DND-41 (cell line): ENCODE data around the gene GPHA2.

Experiments used
- ATAC-seq: fragments of 200-7000 bp; cut with Tn5 transposase; 3 replicates; pipeline ENCODE4 v1.9.1; 2021; ENCODE audit warnings: low read depth; ENCODE audit not compliant: insufficient read depth
- DNase-seq: peaks from one replicate; pipeline ENCODE4 v3.0.0-alpha.2; 2020
- H2AFZ ChIP-seq: 2 replicates; pipeline ENCODE4 v1.6.0; 2012; ENCODE audit warnings: low read depth, low read length
- H3K27ac ChIP-seq: 2 replicates; pipeline ENCODE4 v1.5.1; 2012; ENCODE audit warnings: low read length, inconsistent platforms
- H3K27me3 ChIP-seq: fragments of 200-600 bp; sonication (generic); 2 replicates; pipeline ENCODE4 v1.6.0; 2012; ENCODE audit warnings: low read length, mild to moderate bottlenecking, inconsistent platforms; ENCODE audit not compliant: insufficient read depth, poor library complexity
- H3K36me3 ChIP-seq: 2 replicates; pipeline ENCODE4 v1.5.1; 2012; ENCODE audit warnings: low read length, inconsistent platforms; ENCODE audit not compliant: insufficient read depth
- H3K4me1 ChIP-seq: 2 replicates; pipeline ENCODE4 v1.5.1; 2012; ENCODE audit warnings: mild to moderate bottlenecking, low read length; ENCODE audit not compliant: insufficient read depth
- H3K4me2 ChIP-seq: 2 replicates; pipeline ENCODE4 v1.6.0; 2012; ENCODE audit warnings: mild to moderate bottlenecking, moderate library complexity, low read length, inconsistent platforms; ENCODE audit not compliant: insufficient read depth
- H3K4me3 ChIP-seq, 2 experiments: fragments of 200-600 bp in 1 of 2; shearing (Covaris generic) in 1 of 2; 2 replicates each; pipeline ENCODE4 v1.5.1; 2012 to 2016; ENCODE audit warnings: inconsistent platforms in 2 of 2, low read length in 2 of 2, mild to moderate bottlenecking in 2 of 2, low read depth in 1 of 2, moderate library complexity in 1 of 2
- H3K79me2 ChIP-seq: 2 replicates; pipeline ENCODE4 v1.6.0; 2012; ENCODE audit warnings: low read length, inconsistent platforms; ENCODE audit not compliant: insufficient read depth
- H3K9ac ChIP-seq: 2 replicates; pipeline ENCODE4 v1.6.0; 2012; ENCODE audit warnings: low read depth, mild to moderate bottlenecking, inconsistent platforms, low read length, moderate library complexity
- H3K9me3 ChIP-seq: 2 replicates; pipeline ENCODE4 v1.5.1; 2012; ENCODE audit warnings: low read length, moderate library complexity, mild to moderate bottlenecking, inconsistent platforms; ENCODE audit not compliant: insufficient read depth, severe bottlenecking
- H4K20me1 ChIP-seq: 2 replicates; pipeline ENCODE4 v1.6.0; 2012; ENCODE audit warnings: low read length; ENCODE audit not compliant: insufficient read depth
- EZH2 ChIP-seq: IDR thresholded peaks from 3 replicates; pipeline ENCODE4 v1.6.1; 2012; ENCODE audit warnings: borderline replicate concordance, low read depth, mild to moderate bottlenecking, moderate library complexity, low read length, inconsistent platforms; ENCODE audit not compliant: severe bottlenecking
- TF ChIP-seq, protein P1 (sequence below): IDR thresholded peaks from 2 replicates; pipeline ENCODE4 v1.5.1; 2012; ENCODE audit warnings: borderline replicate concordance, low read length, moderate library complexity, mild to moderate bottlenecking; ENCODE audit not compliant: poor library complexity, severe bottlenecking; ENCODE audit errors: extremely low read depth

The GPHA2 gene

DNA sequence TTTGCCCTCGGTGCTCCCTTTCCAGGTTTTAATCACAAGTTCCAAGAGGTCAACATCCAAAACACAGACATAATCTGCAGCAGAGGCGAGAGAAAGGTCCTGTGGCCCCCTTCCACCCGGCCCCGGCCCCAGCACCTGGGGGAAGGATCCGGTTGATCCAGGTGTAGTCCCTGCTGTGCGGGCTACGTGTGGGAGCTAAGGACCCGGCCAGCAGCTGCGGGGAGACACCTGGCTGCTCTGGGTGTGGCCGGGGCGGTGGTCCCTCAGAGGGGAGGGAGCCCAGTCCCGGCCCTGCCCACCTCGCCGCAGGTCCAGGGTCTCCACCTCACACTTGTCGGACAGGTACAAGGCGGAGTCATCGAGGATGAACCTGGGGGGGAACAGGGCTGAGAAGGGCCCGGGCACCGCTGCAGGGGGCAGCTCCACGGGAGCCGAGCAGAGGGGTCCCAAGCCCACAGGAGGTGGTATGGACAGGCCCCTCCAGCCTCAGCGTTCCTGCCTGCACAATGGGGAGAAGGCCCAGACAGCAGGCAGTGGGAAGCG lies 32.3 kb downstream of the GPHA2 start:
- H3K79me2 ChIP-seq, result no peaks in the 10 kb centered on the region
- no peak overlapping the region for H2AFZ ChIP-seq
- no peak overlapping the region for H3K4me3 ChIP-seq
- no peaks in the 10 kb centered on the region; the same call in 1 of the 2 replicates for H4K20me1 ChIP-seq
- H3K27ac ChIP-seq, result no peak overlapping the region
- H3K9me3 ChIP-seq, result no peaks in the 10 kb centered on the region
- no peak for TF ChIP-seq EZH2
- no peaks in the 10 kb centered on the region for H3K4me1 ChIP-seq
- ATAC-seq (no peak), DNase-seq (no peak)
- H3K9ac ChIP-seq, result no peak overlapping the region
- peaks cover 72% of the 10 kb centered on the region for H3K36me3 ChIP-seq
- no peaks in the 10 kb centered on the region for H3K27me3 ChIP-seq
- no peak overlapping the region for H3K4me2 ChIP-seq

DNA sequence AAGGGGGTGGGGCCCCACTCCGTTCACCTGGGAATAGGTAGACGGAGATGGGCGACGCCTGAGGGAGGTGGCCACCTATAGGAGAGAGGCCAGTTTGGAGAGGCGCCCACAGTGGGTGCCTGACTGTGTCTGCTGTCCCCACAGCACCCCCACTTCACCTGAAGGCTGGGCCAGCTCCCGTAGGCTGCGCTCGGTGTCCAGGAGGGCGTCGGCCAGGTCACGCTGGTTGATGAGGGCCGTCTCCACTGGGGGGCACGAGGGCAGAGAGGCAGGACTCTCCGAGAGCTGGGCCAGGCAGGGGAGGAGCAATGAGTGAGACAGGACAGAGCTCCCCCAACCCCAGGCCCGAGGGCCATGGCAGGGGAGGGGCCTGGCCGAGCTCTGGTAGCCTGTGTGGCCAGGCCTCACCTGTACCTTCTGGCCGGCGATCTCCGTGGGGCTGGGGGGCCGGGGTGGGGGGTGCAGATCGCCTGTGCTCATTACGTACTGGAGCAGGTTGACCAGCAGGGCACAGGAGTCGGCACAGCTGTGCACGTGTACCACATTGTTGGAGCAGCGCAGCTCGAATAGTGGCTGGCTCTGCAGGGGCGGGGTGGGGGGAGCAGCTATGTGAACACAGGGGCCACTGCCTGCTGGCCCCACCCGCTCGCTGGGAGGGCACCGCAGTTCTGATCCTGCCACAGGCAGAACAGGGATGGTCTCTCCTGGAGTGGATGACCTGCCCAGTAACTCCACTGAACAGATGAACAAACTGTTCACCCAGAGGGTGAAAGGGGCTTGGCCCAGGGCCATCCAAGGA lies 33.4 kb downstream of the GPHA2 start:
- H3K4me1 ChIP-seq, result no peaks in the 10 kb centered on the region
- peaks cover 73% of the 10 kb centered on the region for H3K36me3 ChIP-seq
- no peak overlapping the region for H3K4me3 ChIP-seq
- H2AFZ ChIP-seq, result no peak overlapping the region
- H4K20me1 ChIP-seq, result no peaks in the 10 kb centered on the region; the same call in 1 of the 2 replicates
- H3K79me2 ChIP-seq, result no peaks in the 10 kb centered on the region
- H3K27ac ChIP-seq, result no peak overlapping the region
- no peak for TF ChIP-seq EZH2
- TF ChIP-seq, protein P1, sequence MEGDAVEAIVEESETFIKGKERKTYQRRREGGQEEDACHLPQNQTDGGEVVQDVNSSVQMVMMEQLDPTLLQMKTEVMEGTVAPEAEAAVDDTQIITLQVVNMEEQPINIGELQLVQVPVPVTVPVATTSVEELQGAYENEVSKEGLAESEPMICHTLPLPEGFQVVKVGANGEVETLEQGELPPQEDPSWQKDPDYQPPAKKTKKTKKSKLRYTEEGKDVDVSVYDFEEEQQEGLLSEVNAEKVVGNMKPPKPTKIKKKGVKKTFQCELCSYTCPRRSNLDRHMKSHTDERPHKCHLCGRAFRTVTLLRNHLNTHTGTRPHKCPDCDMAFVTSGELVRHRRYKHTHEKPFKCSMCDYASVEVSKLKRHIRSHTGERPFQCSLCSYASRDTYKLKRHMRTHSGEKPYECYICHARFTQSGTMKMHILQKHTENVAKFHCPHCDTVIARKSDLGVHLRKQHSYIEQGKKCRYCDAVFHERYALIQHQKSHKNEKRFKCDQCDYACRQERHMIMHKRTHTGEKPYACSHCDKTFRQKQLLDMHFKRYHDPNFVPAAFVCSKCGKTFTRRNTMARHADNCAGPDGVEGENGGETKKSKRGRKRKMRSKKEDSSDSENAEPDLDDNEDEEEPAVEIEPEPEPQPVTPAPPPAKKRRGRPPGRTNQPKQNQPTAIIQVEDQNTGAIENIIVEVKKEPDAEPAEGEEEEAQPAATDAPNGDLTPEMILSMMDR, result no peak
- no peaks in the 10 kb centered on the region for H3K9me3 ChIP-seq
- no peak overlapping the region for H3K9ac ChIP-seq
- H3K4me2 ChIP-seq, result no peak overlapping the region
- H3K27me3 ChIP-seq, result no peaks in the 10 kb centered on the region
- ATAC-seq (no peak), DNase-seq (no peak)

DNA sequence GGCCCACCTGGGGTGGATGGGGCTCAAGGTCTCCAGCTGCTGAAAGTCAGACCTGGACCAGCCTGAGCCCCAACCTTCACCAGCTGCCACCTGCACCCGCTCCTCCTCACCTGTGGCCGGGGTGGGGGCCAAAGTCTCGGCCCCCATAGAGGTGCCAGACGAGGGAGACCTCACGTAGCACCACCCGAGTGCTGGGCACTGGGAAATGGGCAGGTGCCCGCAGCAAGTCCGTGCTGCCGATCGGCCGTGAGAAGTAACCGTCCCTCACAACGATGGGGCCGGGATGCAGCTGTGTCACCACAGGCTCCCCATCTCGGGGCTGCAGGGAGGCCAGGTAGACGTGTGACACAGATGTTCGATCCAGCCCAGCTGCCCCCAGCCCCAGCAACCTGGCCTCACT lies 34.9 kb downstream of the GPHA2 start:
- Histone ChIP-seq H3K27ac (no peak overlapping the region), H3K4me2 (no peak overlapping the region), H3K27me3 (no peaks in the 10 kb centered on the region), H3K9ac (no peak overlapping the region), H3K79me2 (no peaks in the 10 kb centered on the region), H3K4me3 (no peak overlapping the region), H3K4me1 (no peaks in the 10 kb centered on the region), H3K9me3 (no peaks in the 10 kb centered on the region), H4K20me1 (no peaks in the 10 kb centered on the region; the same call in 1 of the 2 replicates), H2AFZ (no peak overlapping the region), H3K36me3 (peaks cover 70% of the 10 kb centered on the region)
- ATAC-seq, result no peak
- TF ChIP-seq, protein P1, result no peak
- TF ChIP-seq EZH2, result no peak
- DNase-seq, result no peak

DNA sequence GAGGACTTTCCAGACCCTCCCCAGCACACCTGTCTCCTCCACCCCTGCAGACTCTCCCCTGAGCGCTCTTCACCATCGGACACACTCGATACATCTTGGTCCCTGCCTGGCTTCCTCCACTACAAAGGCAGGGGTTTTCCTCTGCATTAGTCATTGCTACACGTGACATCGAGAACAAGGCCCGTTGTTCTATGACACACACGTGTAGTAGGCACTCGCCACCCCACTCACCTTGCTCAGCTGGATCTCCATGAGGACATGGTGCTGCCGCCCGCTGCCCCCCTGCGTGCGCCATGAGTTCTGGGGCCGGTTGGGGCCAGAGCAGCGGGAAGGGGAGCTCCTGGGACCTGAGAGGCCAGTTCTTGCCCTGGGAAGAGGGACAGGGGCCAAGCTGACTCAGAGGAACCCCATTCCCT lies 35.4 kb downstream of the GPHA2 start:
- Histone ChIP-seq H3K36me3 (peaks cover 66% of the 10 kb centered on the region), H3K9me3 (no peaks in the 10 kb centered on the region), H4K20me1 (no peaks in the 10 kb centered on the region; the same call in 1 of the 2 replicates), H3K27ac (no peak overlapping the region), H3K9ac (no peak overlapping the region), H3K4me1 (no peaks in the 10 kb centered on the region), H3K79me2 (no peaks in the 10 kb centered on the region), H3K27me3 (no peaks in the 10 kb centered on the region), H3K4me3 (no peak overlapping the region), H2AFZ (no peak overlapping the region), H3K4me2 (no peak overlapping the region)
- ATAC-seq (no peak), DNase-seq (no peak)
- no peak for TF ChIP-seq EZH2
- TF ChIP-seq, protein P1, result no peak
